ENCODE measurements around the gene SFXN1.
"Not testable (repeated sequence)": the region's sequence is repeated elsewhere in the genome, so short reads cannot be mapped to it uniquely, and the experiment has no call there.

The SFXN1 gene

DNA sequence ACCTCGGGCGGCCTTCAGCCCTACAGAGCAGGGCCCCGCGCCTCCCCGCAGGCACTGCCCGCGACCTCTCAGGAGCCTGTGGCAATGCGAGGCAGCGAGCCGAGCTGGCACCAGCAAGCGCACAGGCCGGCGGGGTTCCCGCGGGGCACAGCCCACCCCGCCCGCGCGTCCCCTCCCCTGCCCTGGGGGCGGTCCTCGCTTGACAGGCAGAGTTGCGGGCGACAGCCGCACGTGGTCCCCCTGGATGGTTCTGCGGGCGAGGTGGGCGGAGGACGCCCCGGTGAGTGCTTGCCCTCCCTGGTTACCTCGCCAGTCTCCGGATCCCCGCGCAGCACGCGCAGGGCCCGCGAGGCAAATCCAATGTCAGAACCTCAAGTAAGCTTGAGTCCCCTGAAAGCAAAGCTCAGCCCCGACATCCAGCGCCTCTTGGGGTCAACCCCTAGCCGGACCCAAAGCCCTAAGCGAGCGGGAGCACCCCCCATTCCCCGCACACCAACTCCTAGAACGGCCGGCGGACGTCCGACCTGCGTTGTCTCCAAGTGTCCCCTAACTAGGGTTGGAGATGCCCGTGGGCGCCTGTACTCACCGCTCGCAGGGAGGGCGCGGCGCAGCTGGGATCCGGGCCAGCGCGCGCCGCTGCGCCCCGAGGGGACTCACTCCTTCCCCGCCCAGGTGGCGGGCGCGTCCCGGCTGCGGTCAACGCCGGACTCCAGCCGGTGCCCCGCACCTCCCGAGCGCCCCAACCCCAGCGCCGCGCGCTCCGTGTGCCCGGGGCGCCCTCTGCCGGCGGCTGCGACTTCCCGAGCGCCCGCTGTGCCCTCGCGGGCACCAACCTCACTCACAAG is 34.1 kb upstream of the SFXN1 start, which contains the start of gene DRD1:
TSS of gene DRD1 (minus strand) at position 123 of the 845 bp plus-strand sequence. CDS start 1,083 bp downstream, outside the sequence.
- Histone ChIP-seq H3K27ac (peak within 1 kb of the TSS in 1 of 2 donors; percentile 43), H3K4me1 (peaks cover 0 to 57% (median 20%) of the 10 kb centered on the region in 4 donors), H3K4me3 (peak within 1 kb of the TSS; percentile 51 to 55), H3K27me3 (peaks cover 0 to 15% of the 10 kb centered on the region in 2 donors), H3K9me3 (no peaks in the 10 kb centered on the region), H3K36me3 (no peaks in the 10 kb centered on the region)
- intact Hi-C loops (cut with DNase I; ENCODE audit: low total_unique reads): loop anchor here (2.0 kb wide), 1 partner anchor 493 kb away; no protein-coding TSS in a partner anchor
- TF ChIP-seq CTCF (IDR thresholded peaks at IDR 0.05): peak; percentile 83 to 84
- DNase-seq: no peak

- intact Hi-C loops (cut with DNase I; ENCODE audit: low total_unique reads): loop anchor here (2.0 kb wide), 1 partner anchor 494 kb away; no protein-coding TSS in a partner anchor
- Histone ChIP-seq H3K4me1 (peaks cover 0 to 54% (median 20%) of the 10 kb centered on the region in 4 donors), H3K27ac (no peak overlapping the region), H3K36me3 (no peaks in the 10 kb centered on the region), H3K9me3 (no peaks in the 10 kb centered on the region), H3K27me3 (peaks cover 0 to 15% of the 10 kb centered on the region in 2 donors), H3K4me3 (peak overlapping the region; percentile 51 to 55)
- no peak for DNase-seq
- TF ChIP-seq CTCF (IDR thresholded peaks at IDR 0.05): peak in 1 of 2 experiments; percentile 18
These were observed 33.4 kb upstream of the SFXN1 start for GRCh38 chr5:175444905-175445456.

- H3K27ac ChIP-seq; H3K9me3 ChIP-seq; intact Hi-C loops (cut with DNase I; ENCODE audit: low total_unique reads); H3K36me3 ChIP-seq; DNase-seq; H3K4me3 ChIP-seq: not testable (repeated sequence)
- peaks cover 0 to 15% of the 10 kb centered on the region in 2 donors for H3K27me3 ChIP-seq
- H3K4me1 ChIP-seq: peaks cover 0 to 44% (median 20%) of the 10 kb centered on the region in 4 donors
These were observed 32.0 kb upstream of the SFXN1 start for GRCh38 chr5:175446378-175446777.

- Histone ChIP-seq H3K9me3 (no peaks in the 10 kb centered on the region), H3K4me1 (peaks cover 0 to 32% (median 20%) of the 10 kb centered on the region in 4 donors), H3K4me3 (no peak overlapping the region), H3K36me3 (no peaks in the 10 kb centered on the region), H3K27ac (no peak overlapping the region), H3K27me3 (peaks cover 0 to 21% of the 10 kb centered on the region in 2 donors)
- DNase-seq: no peak
- intact Hi-C loops (cut with DNase I; ENCODE audit: low total_unique reads): no loop called here
- TF ChIP-seq CTCF (IDR thresholded peaks at IDR 0.05): no peak
These were observed 30.8 kb upstream of the SFXN1 start for GRCh38 chr5:175447571-175447970.

DNA sequence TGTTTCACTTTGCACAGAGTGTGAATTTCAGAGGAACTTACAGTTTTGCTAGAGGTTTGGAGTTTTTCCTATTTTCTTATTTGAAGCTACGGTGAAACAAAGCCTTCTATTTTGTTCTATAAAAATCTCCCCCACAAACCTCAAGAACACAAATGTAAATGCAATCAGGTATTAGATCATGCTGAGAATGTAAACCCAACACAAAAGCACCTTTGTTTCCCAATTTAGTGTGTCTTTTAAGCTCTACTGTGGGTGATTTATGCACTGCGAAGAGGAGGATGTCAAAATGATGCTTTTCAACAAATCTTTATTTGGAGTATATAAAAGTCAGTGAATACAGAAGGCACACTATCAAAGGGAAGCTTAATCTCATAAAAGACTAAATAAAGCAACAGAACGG is 30.1 kb upstream of the SFXN1 start:
- Histone ChIP-seq H3K36me3 (no peaks in the 10 kb centered on the region), H3K27me3 (peaks cover 0 to 21% of the 10 kb centered on the region in 2 donors), H3K27ac (no peak overlapping the region), H3K9me3 (no peaks in the 10 kb centered on the region), H3K4me3 (no peak overlapping the region), H3K4me1 (peaks cover 0 to 25% (median 20%) of the 10 kb centered on the region in 4 donors)
- DNase-seq: no peak
- no peak for TF ChIP-seq CTCF (IDR thresholded peaks at IDR 0.05)
- intact Hi-C loops (cut with DNase I; ENCODE audit: low total_unique reads): no loop called here

- H3K27me3 ChIP-seq: peaks cover 0 to 26% of the 10 kb centered on the region in 2 donors
- no peaks in the 10 kb centered on the region for H3K4me1 ChIP-seq
- no peak for DNase-seq
- no peak for TF ChIP-seq CTCF (IDR thresholded peaks at IDR 0.05)
- no peak overlapping the region for H3K4me3 ChIP-seq
- H3K27ac ChIP-seq: no peak overlapping the region
- H3K36me3 ChIP-seq: no peaks in the 10 kb centered on the region
- H3K9me3 ChIP-seq: no peaks in the 10 kb centered on the region
- intact Hi-C loops (cut with DNase I; ENCODE audit: low total_unique reads): no loop called here
These were observed 26.2 kb upstream of the SFXN1 start for GRCh38 chr5:175452166-175452565.

DNA sequence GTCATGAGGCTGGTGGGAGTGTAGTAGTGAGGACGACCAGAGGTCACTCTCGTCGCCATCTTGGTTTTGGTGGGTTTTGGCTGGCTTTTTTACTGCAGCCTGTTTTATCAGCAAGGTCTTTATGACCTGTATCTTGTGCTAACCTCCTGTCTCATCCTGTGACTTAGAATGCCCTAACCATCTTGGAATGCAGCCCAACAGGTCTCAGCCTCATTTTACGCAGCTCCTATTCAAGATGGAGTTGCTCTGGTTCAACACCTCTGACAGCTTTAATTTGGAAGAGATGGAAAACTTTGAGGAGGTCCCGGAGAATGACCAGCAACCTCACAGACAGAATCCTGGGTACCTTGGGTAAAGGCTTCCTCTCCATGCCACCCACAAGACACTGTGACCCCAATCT is 24.0 kb upstream of the SFXN1 start:
- H3K27me3 ChIP-seq: peaks cover 0 to 29% of the 10 kb centered on the region in 2 donors
- H3K4me3 ChIP-seq; H3K36me3 ChIP-seq; intact Hi-C loops (cut with DNase I; ENCODE audit: low total_unique reads); H3K27ac ChIP-seq; H3K4me1 ChIP-seq; H3K9me3 ChIP-seq; DNase-seq: not testable (repeated sequence)
